Vagina (tissue), 2 donors: ENCODE data around the gene IGFN1. TPM values are rescaled to one million over a fixed set of nuclear protein-coding genes. Genes with fewer than 3 reads are reported as not detected.
A peak's percentile ranks its signal among the peaks of the same experiment; 100 is the strongest.

ENCODE experiments used
- DNase-seq, 2 donors: peaks; one replicate each; pipeline ENCODE4 v3.0.0-alpha.2; 2017; ENCODE audit errors: extremely low spot score in 2 of 2
- H3K27ac ChIP-seq: fragments of 200-600 bp; sonication (generic); one replicate; pipeline ENCODE4 v1.5.1; 2019
- H3K27me3 ChIP-seq: fragments of 200-600 bp; sonication (generic); one replicate; pipeline ENCODE4 v1.5.1; 2019
- H3K36me3 ChIP-seq, 2 donors: fragments of 200-600 bp; sonication (generic); one replicate each; pipeline ENCODE4 v1.5.1; 2017 to 2019
- H3K4me1 ChIP-seq: fragments of 200-600 bp; sonication (generic); one replicate; pipeline ENCODE4 v1.5.1; 2019
- H3K4me3 ChIP-seq, 2 donors: fragments of 200-600 bp; sonication (generic); 1 replicate in 1 of 2; 2 replicates in 1 of 2; pipeline ENCODE4 v1.5.1; 2016 to 2019
- H3K9me3 ChIP-seq: fragments of 200-600 bp; sonication (generic); one replicate; pipeline ENCODE4 v1.5.1; 2019
- POLR2A ChIP-seq, 2 donors: fragments of 450-650 bp; IDR thresholded peaks; one replicate each; pipeline ENCODE4 v1.6.1; 2017; ENCODE audit warnings: antibody characterized with exemption in 2 of 2, mild to moderate bottlenecking in 2 of 2, moderate library complexity in 2 of 2
- POLR2AphosphoS5 ChIP-seq, 2 donors: sonication (generic); formaldehyde crosslinking; IDR thresholded peaks; one replicate each; pipeline ENCODE4 v1.9.0; 2017; ENCODE audit warnings: antibody characterized with exemption in 2 of 2, mild to moderate bottlenecking in 2 of 2, low read depth in 1 of 2; ENCODE audit not compliant: insufficient read depth in 1 of 2
- intact Hi-C: fragments of 100-400 bp; cut with DNase I; formaldehyde crosslinking; loops from one replicate; pipeline ENCODE4 v1.15.1; 2023
- total RNA-seq: library from RNA; depleted of rRNA; stranded (reverse); fragments of >200 nt; gene quantifications from one replicate; pipeline ENCODE4 v1.2.3, GENCODE V29; 2016
- TF ChIP-seq, protein P1 (sequence below), 3 experiments: fragments of 450-650 bp in 2 of 3; fragments of 200-600 bp in 1 of 3; sonication (generic) in 1 of 3; IDR thresholded peaks; one replicate each; pipeline ENCODE4 v1.5.1; 2017 to 2019; ENCODE audit warnings: antibody characterized with exemption in 3 of 3, mild to moderate bottlenecking in 2 of 3, moderate library complexity in 2 of 3

Gene IGFN1
- total RNA-seq, 1 donor from 2014 or later, result not detected

DNA sequence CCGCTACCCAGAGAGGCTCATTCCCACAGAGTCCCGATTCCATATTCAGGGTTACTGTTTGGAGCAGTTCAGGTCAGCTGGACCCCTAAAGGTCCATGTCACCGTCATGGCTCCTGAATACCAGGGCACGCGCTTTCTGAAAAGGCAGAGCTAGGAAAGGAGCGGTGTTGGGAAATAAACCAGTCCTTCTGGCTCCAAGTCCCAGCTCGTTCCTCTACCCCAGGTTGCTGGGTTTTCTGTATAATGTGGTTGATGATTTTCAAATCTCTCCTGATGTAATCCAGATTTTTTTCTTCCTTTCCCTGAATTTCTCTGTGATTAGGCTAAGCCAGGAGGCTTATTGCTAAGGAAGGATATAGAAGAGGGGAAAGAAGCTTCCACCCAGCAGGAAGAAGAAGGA lies 78.7 kb downstream of the IGFN1 start:
- DNase-seq, result peak in 1 of 2 donors; percentile 85
- intact Hi-C loops, result no loop called here
- Histone ChIP-seq H3K27ac (peak overlapping the region; percentile 3), H3K4me3 (no peak overlapping the region), H3K9me3 (no peaks in the 10 kb centered on the region), H3K36me3 (no peaks in the 10 kb centered on the region), H3K27me3 (no peaks in the 10 kb centered on the region), H3K4me1 (peaks cover 8% of the 10 kb centered on the region)
- TF ChIP-seq POLR2A (IDR thresholded peaks at IDR 0.05), result no peak
- TF ChIP-seq POLR2AphosphoS5 (IDR thresholded peaks at IDR 0.05; ENCODE audit: insufficient read depth in 1 of 2, low read depth in 1 of 2), result no peak
- TF ChIP-seq, protein P1, sequence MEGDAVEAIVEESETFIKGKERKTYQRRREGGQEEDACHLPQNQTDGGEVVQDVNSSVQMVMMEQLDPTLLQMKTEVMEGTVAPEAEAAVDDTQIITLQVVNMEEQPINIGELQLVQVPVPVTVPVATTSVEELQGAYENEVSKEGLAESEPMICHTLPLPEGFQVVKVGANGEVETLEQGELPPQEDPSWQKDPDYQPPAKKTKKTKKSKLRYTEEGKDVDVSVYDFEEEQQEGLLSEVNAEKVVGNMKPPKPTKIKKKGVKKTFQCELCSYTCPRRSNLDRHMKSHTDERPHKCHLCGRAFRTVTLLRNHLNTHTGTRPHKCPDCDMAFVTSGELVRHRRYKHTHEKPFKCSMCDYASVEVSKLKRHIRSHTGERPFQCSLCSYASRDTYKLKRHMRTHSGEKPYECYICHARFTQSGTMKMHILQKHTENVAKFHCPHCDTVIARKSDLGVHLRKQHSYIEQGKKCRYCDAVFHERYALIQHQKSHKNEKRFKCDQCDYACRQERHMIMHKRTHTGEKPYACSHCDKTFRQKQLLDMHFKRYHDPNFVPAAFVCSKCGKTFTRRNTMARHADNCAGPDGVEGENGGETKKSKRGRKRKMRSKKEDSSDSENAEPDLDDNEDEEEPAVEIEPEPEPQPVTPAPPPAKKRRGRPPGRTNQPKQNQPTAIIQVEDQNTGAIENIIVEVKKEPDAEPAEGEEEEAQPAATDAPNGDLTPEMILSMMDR (IDR thresholded peaks at IDR 0.05), result no peak

DNA sequence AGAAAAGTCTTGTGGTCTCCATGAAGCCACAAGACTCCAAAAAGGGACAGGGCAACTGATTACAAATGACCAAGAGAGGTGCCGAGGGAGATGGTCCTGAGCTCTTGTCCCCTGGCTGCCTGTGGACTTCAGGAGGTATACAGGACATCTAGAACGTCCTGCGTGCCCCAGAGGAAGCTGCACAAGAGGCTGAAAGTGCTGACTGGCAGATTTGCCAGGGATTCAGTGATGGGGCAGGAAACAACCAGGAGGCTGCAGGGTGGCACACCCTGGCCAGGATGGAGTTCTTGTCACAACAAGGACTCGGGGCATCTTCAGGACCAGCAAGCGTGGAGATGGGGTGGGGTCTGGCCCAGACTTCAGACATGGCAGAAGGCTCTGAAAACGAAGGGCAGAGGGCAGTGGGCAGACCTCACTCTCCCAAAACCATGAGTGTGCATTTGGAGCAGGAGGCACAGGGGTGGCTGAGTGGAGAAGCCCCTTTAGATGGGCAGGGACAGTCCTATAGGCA lies 79.3 kb downstream of the IGFN1 start:
- intact Hi-C loops, result no loop called here
- Histone ChIP-seq H3K4me3 (no peak overlapping the region), H3K27me3 (no peaks in the 10 kb centered on the region), H3K9me3 (no peaks in the 10 kb centered on the region), H3K4me1 (peaks cover 11% of the 10 kb centered on the region), H3K36me3 (no peaks in the 10 kb centered on the region), H3K27ac (peak overlapping the region; percentile 3)
- no peak for DNase-seq
- no peak for TF ChIP-seq POLR2AphosphoS5 (IDR thresholded peaks at IDR 0.05; ENCODE audit: insufficient read depth in 1 of 2, low read depth in 1 of 2)

DNA sequence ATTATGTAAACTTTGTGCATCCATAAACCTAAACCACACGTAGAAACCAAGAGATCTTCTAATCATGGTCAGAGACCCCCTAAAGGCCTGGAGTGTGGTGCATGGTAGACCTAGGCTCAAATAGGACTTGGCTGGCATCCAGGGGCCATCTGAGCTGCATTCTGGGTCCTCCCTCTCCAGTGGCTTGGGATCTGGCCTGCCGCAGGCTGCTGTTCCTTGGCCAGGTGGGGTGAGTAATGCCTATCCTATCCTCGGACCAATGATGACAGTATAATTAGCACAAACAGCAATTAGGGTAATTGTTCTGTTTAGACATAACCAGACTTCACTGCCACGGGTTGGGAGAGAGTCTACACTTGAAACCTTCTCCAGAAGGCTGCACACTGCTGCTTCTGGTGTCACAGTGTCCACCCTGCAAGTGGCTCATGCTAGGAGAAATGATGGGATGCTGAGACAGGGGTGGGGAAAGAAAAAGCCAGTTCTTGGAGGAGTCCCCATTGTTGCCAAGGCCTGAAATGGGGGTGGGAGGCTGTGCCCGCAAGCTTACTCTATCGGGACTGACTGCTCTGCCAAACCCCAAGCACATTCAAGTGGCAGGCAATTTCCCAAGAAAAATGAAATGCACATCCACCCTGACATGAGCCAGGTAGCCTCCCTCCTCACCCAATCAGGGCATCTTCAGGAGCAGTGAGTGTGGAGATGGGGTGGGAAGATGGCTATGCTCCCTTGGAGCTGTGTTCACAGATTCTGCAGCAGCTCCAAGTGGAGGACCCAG lies 80.2 kb downstream of the IGFN1 start:
- H3K4me1 ChIP-seq, result peaks cover 13% of the 10 kb centered on the region
- H3K9me3 ChIP-seq, result no peaks in the 10 kb centered on the region
- TF ChIP-seq POLR2AphosphoS5 (IDR thresholded peaks at IDR 0.05; ENCODE audit: insufficient read depth in 1 of 2, low read depth in 1 of 2) (no peak), POLR2A (IDR thresholded peaks at IDR 0.05) (no peak)
- TF ChIP-seq, protein P1 (IDR thresholded peaks at IDR 0.05), result no peak
- H3K27ac ChIP-seq, result no peak overlapping the region
- DNase-seq, result no peak
- H3K36me3 ChIP-seq, result no peaks in the 10 kb centered on the region
- intact Hi-C loops, result no loop called here
- no peaks in the 10 kb centered on the region for H3K27me3 ChIP-seq
- no peak overlapping the region for H3K4me3 ChIP-seq

DNA sequence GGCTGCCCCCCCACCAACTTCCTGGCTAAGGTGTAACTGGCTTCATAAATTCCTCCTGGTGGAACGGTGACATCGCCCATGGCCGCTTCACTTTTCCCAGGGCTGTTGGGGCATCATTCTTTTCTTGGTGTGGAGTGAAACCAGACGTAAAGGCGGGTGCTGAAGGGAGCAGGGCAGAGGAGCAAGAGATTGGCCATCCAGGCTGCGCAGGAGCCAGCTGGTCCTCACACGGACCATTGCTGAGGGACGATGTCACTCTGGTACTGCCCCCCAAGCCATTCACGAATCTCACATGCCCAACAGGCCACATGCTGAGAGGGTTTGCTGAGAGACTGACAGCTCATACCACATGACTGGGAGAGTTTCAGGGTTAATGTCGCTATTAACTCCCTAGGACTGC lies 82.2 kb downstream of the IGFN1 start:
- Histone ChIP-seq H3K27me3 (no peaks in the 10 kb centered on the region), H3K4me1 (peaks cover 20% of the 10 kb centered on the region), H3K36me3 (no peaks in the 10 kb centered on the region), H3K27ac (no peak overlapping the region), H3K4me3 (no peak overlapping the region), H3K9me3 (no peaks in the 10 kb centered on the region)
- DNase-seq, result no peak
- intact Hi-C loops, result no loop called here
- TF ChIP-seq POLR2AphosphoS5 (IDR thresholded peaks at IDR 0.05; ENCODE audit: insufficient read depth in 1 of 2, low read depth in 1 of 2) (no peak), POLR2A (IDR thresholded peaks at IDR 0.05) (no peak)
- TF ChIP-seq, protein P1 (IDR thresholded peaks at IDR 0.05), result no peak

DNA sequence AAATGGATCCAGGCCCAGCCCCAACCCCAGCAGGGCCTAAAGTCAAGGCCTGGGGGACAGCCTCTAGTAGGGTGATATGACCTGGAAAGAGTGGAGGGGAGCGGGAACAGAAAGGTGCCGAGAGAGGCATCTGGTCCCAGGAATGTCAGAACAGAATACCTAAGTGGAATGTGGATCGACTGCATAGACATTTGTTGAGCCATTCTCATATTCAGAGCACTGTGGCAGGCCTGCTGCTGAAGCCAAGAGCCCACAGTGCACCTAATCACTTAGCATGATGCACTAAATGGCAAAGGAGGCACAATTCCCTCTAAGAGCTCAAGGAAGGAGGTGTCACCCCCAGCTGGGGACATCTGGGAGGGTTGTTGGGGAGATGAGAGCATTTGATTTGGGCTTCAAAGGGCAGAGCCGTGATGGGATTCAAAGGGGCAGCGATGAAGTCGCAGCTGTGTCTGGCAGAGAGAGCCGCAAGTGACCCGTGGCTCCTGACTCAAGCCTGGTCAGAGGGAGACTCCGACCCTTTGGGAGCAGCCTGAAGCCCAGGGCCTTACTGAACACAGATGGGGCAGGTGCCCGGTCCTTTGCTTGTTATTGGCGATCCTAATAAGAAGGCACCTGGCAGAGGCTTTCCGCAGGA lies 84.1 kb downstream of the IGFN1 start:
- no peaks in the 10 kb centered on the region for H3K9me3 ChIP-seq
- no peak for DNase-seq
- intact Hi-C loops, result no loop called here
- H3K4me3 ChIP-seq, result no peak overlapping the region
- H3K27ac ChIP-seq, result peak overlapping the region; percentile 47
- TF ChIP-seq, protein P1 (IDR thresholded peaks at IDR 0.05), result no peak
- TF ChIP-seq POLR2AphosphoS5 (IDR thresholded peaks at IDR 0.05; ENCODE audit: insufficient read depth in 1 of 2, low read depth in 1 of 2), result no peak
- no peak for TF ChIP-seq POLR2A (IDR thresholded peaks at IDR 0.05)
- H3K36me3 ChIP-seq, result no peaks in the 10 kb centered on the region
- H3K4me1 ChIP-seq, result peaks cover 18% of the 10 kb centered on the region
- no peaks in the 10 kb centered on the region for H3K27me3 ChIP-seq
